Measurements from ENCODE around the gene REPIN1. TPM values are rescaled to one million over a fixed set of nuclear protein-coding genes. Genes with fewer than 3 reads are reported as not detected.
"Not testable (repeated sequence)": the region's sequence is repeated elsewhere in the genome, so short reads cannot be mapped to it uniquely, and the experiment has no call there.

REPIN1 gene
- total RNA-seq, 1 experiment from 2014 or later = 420 TPM

DNA sequence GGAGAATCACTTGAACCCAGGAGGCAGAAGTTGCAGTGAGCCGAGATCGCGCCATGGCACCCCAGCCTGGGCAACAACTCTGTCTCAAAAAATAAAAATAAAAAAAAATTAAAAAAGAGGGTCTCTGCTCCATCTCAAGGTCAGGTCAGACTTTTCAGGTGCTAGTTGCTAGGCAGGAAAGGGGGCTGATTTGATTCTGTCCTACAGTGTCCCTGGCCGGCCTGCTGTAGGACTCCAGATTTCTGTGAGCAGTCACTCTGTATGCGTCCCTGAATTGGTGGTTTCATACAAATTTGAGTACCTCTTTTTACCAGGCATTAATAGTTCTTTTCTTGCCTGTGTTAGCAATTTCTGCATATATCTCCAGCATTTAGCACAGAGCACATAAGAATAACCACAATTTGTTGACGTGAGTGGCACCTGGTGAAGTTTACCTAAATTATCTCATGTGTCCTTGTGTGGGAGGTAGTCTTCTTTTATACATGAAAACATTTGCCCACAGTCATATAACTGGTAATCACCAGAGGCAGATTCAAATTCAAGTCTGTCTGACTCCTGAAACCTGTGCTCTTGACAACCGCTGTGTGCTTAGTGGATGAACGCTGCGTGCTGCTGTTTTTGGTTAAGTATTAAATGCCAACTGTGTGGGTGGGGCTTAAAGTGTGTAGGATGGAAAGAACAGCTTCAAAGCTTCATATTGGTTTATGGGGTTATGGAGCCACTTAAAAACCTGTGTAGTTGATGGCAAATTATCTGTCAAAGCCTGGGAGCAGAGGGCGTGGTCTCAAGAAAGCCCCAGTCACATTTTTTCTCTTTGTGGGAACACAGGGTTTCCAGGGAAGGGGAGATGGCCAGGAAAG, 7.3 kb downstream of the REPIN1 start:
- DNase-seq (ENCODE audit: low spot score) = peak; percentile 45

- DNase-seq (ENCODE audit: low spot score) = no peak
Observed at GRCh38 chr7:150376560-150376959, 7.9 kb downstream of the REPIN1 start.

DNA sequence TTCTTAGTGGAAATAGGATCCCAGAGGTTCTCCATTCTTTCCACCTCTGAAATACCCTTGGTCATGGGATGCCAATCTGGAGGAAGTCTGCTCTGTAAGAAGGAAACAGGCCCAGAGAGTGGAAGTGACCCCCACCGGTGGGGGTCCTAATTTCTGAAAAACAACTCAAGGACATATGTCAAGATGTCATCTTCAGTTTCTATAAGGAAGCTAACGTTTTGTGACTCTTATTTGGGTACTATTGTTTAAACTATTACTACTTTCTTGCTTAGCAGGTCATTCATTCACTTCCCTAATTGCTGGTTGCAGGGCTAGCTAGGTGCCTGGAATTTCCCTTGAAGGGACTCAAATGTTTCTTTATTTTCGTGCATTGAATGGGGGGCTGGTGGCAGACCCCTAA, 8.6 kb downstream of the REPIN1 start:
- no peak for DNase-seq (ENCODE audit: low spot score)

GRCh38 chr7:150377635-150378034, 9.0 kb downstream of the REPIN1 start:
- peak; percentile 78 for DNase-seq (ENCODE audit: low spot score)

DNA sequence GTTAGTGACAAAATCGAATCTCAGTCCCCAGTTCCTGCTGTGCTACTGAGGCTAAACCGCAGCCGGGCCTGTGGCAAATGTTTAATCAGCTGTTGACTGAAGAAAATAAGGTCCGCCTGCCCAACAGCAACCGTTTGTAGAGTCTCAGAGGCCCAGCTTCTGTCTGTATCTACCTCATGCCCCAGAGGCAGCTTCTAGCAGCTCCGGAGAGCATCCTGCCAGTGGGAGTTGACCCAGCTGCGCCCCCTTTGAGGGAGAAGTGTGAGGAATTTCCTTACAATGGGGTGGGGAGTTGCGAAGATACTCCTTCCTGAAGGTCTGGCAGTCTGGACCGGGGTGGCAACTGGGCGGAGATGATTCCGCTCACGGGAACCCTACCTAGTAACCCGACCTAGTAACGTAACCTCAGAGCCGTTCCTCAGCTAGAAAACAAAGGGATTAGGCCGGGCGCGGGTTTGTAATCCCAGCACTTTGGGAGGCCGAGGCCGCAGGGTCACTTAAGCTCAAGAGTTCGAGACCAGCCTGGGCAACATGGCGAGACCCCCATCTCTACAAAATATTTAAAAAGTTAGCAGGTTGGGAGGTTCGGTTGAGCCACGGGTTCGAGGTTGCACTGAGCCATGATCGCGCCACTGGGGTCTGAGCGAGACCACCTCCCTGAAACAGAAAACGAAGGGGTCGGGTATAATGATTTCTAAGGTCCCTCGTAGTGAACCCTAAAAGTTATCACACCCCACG, 9.7 kb downstream of the REPIN1 start:
- DNase-seq (ENCODE audit: low spot score) = peak; percentile 97

DNA sequence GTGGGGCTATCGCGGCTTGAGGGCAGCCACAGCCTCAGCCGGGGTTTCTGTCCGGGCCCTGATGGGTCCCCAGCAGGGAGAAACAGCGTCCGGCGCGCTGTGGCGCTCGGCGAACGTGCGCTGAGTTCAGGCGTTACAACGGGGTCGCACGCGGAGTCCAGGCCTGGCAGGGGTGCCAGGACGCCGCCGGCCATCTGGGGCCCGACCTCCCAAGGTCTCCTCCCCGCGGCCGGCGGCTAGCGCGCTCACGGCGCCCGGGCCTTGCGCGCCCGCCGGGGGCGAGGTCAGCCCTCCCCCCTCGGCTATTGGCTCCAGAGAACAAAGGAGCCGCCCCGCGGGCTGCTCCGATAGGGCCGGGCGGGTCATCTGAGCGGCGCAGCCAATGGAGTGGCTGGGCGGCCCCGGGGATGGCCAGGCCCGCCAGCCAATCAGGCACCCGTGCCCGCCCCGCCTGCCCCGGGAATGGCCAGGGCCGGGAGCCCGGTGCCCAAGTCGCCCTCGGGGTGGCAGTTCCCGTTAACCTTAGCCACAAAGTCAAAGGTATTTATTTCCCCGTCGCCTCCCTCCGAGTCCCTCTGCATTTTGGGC, 10.3 kb downstream of the REPIN1 start, which contains the start of gene ZNF775:
Gene ZNF775 (plus strand): TSS at position 478 of the 588 bp plus-strand sequence. CDS start 9,141 bp downstream, outside the sequence.
- peak; percentile 100 for DNase-seq (ENCODE audit: low spot score)

DNA sequence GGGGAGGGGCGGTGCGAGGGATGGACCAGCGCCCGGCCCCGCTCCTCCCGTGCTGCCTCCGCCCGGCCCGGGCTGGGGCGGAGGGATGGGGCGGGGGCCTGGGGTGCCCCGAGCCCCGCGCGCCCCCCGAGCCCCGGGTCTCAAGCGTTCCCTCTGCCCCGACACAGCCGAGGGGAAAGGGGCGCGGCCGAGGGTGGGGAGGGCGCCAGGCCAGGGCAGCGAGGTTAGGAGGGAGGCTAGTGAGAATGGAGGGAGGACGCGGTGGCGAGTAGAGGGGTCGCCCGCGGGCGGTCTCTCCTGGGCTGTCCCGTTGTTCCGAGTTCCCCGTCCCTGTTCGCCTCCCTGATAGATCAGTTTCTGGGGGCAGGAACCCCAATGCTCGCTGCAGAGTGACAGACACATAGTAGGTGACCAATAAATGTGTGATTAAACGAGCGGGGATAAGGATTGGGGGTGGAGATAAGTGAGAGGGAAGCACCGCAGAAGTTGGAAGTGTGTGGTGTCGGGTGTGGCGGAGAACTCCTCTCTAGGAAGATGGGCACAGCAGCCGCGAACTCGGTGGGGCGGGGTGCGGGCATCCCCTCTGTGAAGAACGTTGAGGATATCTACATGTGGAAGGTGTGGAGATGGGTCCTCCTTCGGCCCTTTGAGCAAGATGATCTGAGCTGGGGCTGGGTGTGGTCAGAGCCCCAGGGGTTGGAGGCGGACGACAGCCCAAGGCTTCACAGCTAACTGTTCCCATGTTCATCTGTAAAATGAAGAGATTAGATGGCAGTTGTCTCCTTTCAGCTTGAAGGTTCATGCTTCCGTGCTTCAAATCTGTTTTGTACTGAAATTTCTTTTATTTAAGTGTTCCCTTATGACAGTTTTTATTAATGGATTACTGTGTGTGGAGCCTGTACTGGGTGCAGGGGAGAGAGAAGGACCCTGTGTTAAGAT, 11.1 kb downstream of the REPIN1 start:
- peak; percentile 53 for DNase-seq (ENCODE audit: low spot score)

GRCh38 chr7:150380463-150380862, 11.8 kb downstream of the REPIN1 start:
- DNase-seq (ENCODE audit: low spot score) = no peak

DNA sequence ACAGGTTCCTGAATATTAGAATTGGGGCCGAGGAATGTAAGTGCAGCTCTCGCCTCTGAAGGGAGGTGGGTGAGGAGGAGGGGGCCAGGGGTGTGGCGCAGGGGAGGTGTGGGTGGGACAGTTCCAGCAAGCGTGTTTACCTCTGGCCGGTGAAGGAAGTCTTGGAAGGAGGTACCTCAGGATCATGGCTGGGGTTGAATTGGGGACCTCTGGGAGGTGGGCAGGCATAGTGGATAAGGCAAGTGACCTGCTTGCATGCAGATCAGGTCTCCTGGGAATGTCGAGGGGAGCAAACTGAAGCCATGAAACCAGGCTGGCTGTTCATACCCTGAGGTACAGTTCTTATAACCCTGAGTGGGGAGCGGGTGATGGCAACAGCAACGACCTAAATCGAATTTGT, 12.5 kb downstream of the REPIN1 start:
- DNase-seq (ENCODE audit: low spot score) = no peak

DNA sequence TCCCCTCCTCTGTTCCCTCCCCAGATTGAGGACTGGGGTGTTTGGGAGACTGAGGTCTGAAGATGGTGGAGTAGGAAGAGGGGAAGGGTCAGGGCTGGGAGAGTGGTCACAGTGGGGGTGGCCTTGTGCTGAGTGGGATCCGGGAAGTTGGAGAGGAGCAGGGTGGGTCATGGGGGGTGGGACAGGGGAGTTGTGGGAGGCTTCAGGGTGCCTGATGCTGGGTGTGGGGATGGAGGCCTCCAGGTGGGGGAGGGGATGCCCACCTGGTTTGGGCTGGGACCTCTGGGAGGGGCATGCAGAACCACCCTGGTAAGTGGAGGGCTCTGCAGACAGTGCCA, 13.1 kb downstream of the REPIN1 start:
- DNase-seq (ENCODE audit: low spot score) = no peak

DNA sequence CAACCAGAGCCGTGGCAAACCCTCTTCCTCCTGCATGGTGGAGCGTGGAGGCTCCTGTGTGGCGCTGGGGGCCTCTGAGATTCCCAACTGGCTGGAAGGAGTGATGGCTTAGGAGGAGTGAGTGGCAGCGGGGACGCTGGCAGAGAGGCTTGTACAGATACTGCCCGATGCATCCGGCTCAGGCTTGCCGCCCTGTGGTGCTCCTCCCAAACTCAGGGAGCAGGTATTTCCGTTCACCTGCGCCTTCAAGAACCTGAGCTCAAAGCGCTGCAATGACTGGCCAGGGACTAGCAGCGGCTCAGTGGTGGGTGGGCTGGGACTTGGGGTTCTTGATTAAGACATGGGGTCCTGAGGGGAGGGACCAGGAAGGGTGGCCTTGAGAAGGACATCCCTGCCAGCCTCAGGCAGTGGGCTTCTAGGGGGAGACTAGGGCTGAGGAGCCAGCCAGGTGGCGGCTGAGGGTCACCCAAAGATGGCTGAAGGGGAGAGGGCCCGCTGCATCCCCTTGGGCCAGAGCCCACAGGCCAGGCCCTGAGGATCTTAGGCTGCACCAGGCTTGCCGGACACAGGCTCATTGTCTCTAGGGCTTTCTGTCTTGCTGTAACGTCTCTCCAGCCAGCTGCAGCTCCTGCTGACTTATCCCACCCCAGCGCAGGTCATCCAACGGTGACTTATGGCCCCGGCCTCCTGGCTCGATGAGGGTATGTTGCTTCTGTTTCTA, 13.7 kb downstream of the REPIN1 start:
- DNase-seq (ENCODE audit: low spot score) = peak; percentile 68

DNA sequence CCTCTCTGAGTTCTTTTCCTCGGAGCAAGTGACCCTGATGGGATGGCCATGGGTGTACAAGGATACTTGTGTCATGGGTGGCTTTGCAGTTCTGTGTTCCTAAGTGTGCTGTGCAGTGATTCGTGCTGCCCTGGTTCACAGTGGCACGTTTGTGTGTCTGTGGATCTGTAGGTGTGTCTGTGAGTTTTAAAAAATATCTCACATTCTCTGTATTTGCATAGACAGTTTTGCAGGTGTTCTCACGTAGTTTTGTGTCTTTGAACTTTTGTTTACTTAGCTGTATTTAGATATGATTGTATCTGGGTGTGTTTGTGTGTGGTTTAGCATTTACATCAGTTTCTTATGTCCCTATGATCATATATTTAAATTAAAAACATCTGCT, 14.2 kb downstream of the REPIN1 start:
- no peak for DNase-seq (ENCODE audit: low spot score)

DNA sequence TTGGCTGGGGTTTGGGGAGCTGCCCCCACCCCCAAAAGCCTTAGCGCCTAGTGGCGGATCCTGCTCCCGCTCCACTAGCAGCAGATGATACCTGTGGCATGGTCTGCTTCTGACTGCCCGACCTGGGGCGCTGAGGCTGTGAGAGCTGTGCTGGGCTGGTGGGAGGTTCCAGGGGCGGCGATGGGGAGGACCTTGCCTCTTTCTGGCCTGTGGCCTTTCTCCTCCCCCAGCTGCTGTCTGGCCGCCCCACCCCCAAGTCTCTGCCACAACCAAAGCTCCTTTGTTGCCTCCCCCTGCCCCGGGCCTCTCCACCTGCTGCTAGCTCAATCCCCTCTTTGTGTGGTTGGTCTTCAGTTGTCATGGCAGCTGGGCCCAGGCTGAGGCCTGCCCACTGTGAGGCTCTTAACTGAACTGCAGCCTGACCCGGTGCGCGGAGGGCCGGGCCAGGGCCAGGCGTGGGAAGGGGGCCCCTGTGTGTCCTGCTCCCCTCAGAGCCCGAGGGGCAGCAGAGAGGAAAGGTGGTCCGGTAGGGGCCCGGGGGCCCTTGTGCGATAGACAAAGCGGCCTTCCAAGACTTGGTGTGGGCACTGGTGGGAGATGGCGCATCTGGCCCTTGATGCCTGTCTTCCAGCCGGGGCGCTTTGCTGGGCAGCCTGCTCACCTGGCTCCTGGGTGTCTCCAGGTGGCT, 15.2 kb downstream of the REPIN1 start:
- DNase-seq (ENCODE audit: low spot score) = no peak

DNA sequence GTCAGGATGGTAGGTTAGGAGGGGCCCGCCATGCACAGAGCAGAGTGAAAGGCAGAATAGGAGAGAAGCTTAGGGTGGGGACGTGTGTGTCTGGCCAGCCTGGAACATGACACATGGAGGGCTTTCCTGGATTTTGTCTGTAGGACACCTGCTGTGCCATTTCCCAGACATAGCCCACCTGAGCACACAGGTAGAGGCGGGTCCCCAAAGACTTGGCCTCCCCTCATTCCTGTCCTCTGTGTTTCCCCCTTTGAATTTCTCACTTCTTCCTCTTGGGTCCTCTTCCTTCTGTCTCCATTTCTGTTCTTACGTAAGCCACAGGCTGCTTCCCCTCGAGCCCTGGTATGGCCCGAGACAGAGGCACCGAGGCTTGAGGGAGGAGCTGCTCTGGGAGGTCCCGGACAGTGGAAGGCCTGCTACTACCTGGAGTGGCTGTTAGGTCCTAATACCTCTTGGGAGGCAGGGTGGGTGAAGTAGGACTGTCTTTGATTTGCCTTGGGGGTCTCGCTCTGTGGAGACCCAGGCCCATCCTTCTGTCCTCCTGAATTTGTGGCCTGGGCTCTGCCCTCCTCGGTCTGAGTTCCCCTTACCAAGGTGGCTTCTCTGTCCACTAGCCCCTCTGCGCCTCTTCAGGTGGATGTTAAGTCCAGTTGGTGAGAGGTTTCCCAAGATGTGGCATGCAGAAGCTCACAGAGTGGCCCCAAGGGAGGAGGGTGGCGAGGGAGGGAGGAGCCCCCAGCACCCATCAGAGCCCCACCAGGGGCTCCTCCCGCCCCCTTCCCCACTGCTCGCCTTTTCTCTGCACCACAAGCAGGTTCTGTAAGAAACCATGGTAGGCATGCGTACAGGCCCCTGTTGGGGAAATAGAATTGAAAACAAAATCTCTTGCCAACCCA, 16.0 kb downstream of the REPIN1 start:
- no peak for DNase-seq (ENCODE audit: low spot score)

- DNase-seq (ENCODE audit: low spot score) = no peak
Observed at GRCh38 chr7:150385302-150385723, 16.7 kb downstream of the REPIN1 start.

DNA sequence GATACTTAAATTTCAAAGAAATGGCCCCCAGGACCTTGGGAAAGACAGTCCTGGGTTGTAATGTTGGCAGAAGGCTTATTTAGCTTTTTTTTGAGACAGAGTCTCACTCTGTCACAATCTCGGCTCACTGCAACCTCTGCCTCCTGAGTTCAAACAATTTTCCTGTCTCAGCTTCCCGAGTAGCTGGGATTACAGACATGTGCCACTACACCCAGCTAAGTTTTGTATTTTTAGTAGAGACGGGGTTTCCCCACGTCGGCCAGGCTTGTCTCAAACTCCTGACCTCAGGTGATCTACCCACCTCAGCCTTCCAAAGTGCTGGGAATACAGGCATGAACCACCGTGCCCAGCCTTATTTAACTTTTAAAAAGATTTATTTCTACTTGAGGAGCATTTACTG, 17.3 kb downstream of the REPIN1 start:
- DNase-seq (ENCODE audit: low spot score) = not testable (repeated sequence)

DNA sequence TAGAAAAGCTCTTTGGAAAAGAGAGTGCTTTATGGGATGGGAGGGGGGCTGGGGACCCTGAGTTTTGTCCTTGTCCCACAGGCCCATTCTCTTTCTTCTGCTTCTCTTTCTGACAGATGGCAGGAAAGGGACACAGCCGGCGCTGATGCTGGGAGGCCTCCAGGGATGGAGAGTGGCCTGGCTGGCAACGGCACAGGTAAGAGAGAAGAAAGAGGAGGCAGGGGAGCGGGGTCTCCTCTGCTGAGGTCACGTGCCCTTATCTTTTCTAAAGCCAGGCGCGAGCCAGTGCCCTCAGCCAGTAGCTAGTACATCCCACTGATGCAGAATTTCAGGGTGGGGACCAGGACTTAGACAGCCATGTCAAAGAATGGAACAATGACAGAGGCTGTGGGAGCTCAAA, 19.7 kb downstream of the REPIN1 start:
- no peak for DNase-seq (ENCODE audit: low spot score)

DNA sequence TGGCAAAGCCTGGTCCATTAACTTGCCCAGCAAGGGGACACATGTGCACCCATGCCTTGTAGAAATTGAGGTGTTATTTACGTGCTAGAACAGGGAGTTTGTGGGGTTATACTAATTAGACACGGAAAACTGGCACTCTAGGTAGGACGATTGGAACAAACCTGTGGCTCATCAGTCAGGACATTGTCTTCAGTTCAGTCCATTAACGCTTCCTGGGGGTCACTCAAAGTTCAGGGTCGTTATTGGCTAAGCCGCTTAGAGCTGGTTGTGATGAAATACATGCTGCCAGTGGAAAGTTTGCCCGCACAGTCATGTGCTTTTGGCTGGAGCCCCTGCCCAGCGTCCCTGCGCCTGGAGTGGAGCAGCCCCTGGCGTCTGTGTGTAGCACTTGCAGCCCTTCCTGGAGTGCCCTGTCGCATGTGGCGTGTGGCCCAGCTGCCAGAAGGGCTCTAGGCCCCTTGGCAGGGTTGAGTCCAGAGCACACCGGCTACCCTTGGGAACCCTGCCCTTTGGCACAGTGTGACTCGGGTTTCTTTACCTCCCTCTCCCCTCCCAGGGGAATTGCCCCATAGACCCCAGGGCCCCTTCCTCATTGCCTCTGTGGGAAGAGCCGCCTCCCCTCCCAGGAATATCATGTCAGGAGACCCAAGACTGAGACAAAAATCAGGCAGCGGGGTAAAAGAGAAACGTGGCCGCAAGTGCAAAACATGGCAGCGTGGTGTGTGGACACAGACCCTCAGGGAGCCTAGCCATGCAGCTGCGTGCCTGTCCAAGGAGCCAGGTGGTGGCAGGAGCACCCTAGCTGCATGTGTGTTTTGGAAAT, 20.3 kb downstream of the REPIN1 start:
- peak; percentile 54 for DNase-seq (ENCODE audit: low spot score)

Data from HT-29 (cell line).